GM19455 (cell line): ENCODE data around the gene MAGED1.
A peak's percentile ranks its signal among the peaks of the same experiment; 100 is the strongest.

ENCODE experiments used
- ATAC-seq: cut with Tn5 transposase; IDR thresholded peaks from one replicate; pipeline ENCODE4 v1.9.1; 2021; ENCODE audit not compliant: unreplicated experiment

The MAGED1 gene

GRCh38 chrX:51892921-51893745 is at the start of gene MAGED1:
TSS of gene MAGED1 (plus strand) at chrX:51893623. CDS start at chrX:51894305, 682 bp downstream.
- ATAC-seq = peak; percentile 69

- no peak for ATAC-seq
Measured at GRCh38 chrX:51847463-51847862, 46.0 kb upstream of the MAGED1 start.

GRCh38 chrX:51851507-51852085 is 41.8 kb upstream of the MAGED1 start:
- no peak for ATAC-seq

GRCh38 chrX:51852096-51852495 is 41.3 kb upstream of the MAGED1 start:
- no peak for ATAC-seq

- no peak for ATAC-seq
Measured at GRCh38 chrX:51852621-51853020, 40.8 kb upstream of the MAGED1 start.

GRCh38 chrX:51853251-51853650 is 40.2 kb upstream of the MAGED1 start:
- ATAC-seq = no peak

- ATAC-seq = no peak
Measured at GRCh38 chrX:51855698-51856097, 37.7 kb upstream of the MAGED1 start.

GRCh38 chrX:51857159-51857733 is 36.2 kb upstream of the MAGED1 start:
- ATAC-seq = no peak

GRCh38 chrX:51860679-51861078 is 32.7 kb upstream of the MAGED1 start:
- no peak for ATAC-seq

GRCh38 chrX:51862920-51863319 is 30.5 kb upstream of the MAGED1 start:
- peak; percentile 71 for ATAC-seq

GRCh38 chrX:51866210-51866609 is 27.2 kb upstream of the MAGED1 start:
- ATAC-seq = no peak

- no peak for ATAC-seq
Measured at GRCh38 chrX:51867626-51868025, 25.8 kb upstream of the MAGED1 start.

- ATAC-seq = no peak
Measured at GRCh38 chrX:51870354-51870753, 23.1 kb upstream of the MAGED1 start.

- ATAC-seq = no peak
Measured at GRCh38 chrX:51874123-51874522, 19.3 kb upstream of the MAGED1 start.

GRCh38 chrX:51876441-51876840 is 17.0 kb upstream of the MAGED1 start:
- ATAC-seq = no peak

GRCh38 chrX:51878056-51878455 is 15.4 kb upstream of the MAGED1 start:
- no peak for ATAC-seq

- ATAC-seq = no peak
Measured at GRCh38 chrX:51889851-51890250, 3.6 kb upstream of the MAGED1 start.

GRCh38 chrX:51891245-51891644 is 2.2 kb upstream of the MAGED1 start:
- no peak for ATAC-seq

GRCh38 chrX:51891821-51892551 is 1.4 kb upstream of the MAGED1 start:
- no peak for ATAC-seq

- no peak for ATAC-seq
Measured at GRCh38 chrX:51893931-51894696, 691 bp downstream of the MAGED1 start.
